Tibial nerve (tissue), 4 donors: ENCODE results near the gene DCAF10.

Experiments used
- CTCF ChIP-seq, 5 experiments: fragments of 200-600 bp in 3 of 5; fragments of 450-650 bp in 2 of 5; sonication (generic) in 3 of 5; IDR thresholded peaks; one replicate each; pipeline ENCODE4 v1.5.1; 2016 to 2019; ENCODE audit warnings: antibody characterized with exemption in 5 of 5, mild to moderate bottlenecking in 3 of 5, moderate library complexity in 2 of 5
- EP300 ChIP-seq, 2 donors: sonication (generic); formaldehyde crosslinking; IDR thresholded peaks; one replicate each; pipeline ENCODE4 v1.6.1; 2017; ENCODE audit warnings: antibody characterized with exemption in 2 of 2, mild to moderate bottlenecking in 1 of 2
- POLR2A ChIP-seq, 2 donors: fragments of 450-650 bp; IDR thresholded peaks; one replicate each; pipeline ENCODE4 v1.6.1; 2017; ENCODE audit warnings: antibody characterized with exemption in 2 of 2, mild to moderate bottlenecking in 2 of 2, moderate library complexity in 2 of 2

GRCh38 chr9:37769995-37770394 is 30.6 kb upstream of the DCAF10 start:
- TF ChIP-seq CTCF (IDR thresholded peaks at IDR 0.05) (no peak), POLR2A (IDR thresholded peaks at IDR 0.05) (no peak), EP300 (IDR thresholded peaks at IDR 0.05) (no peak)
